HepG2 (cell line): Measurements from ENCODE around the gene ABCA3. TPM values are rescaled to one million over a fixed set of nuclear protein-coding genes. Genes with fewer than 3 reads are reported as not detected.

Experiments used
- ARNT2 ChIP-seq: sonication (generic); formaldehyde crosslinking; IDR thresholded peaks from 2 replicates; pipeline ENCODE4 v1.8.0; 2022; ENCODE audit warnings: mild to moderate bottlenecking, low read depth, missing genetic modification reagents, moderate library complexity
- CBFB ChIP-seq: sonication (generic); formaldehyde crosslinking; IDR thresholded peaks from 2 replicates; pipeline ENCODE4 v1.4.0; 2020; ENCODE audit warnings: missing genetic modification reagents
- CEBPB ChIP-seq: IDR thresholded peaks from 2 replicates; pipeline ENCODE4 v1.6.1; 2011; ENCODE audit warnings: low read depth, low read length, improper control_type of control experiment, borderline replicate concordance
- EED ChIP-seq: sonication (generic); formaldehyde crosslinking; IDR thresholded peaks from 2 replicates; pipeline ENCODE4 v1.5.0; 2020; ENCODE audit warnings: mild to moderate bottlenecking, missing genetic modification reagents
- FOXM1 ChIP-seq: sonication (generic); formaldehyde crosslinking; IDR thresholded peaks from 2 replicates; pipeline ENCODE4 v1.5.0; 2020; ENCODE audit warnings: missing genetic modification reagents
- KAT7 ChIP-seq: IDR thresholded peaks from 2 replicates; pipeline ENCODE4 v1.6.1; 2018; ENCODE audit warnings: borderline replicate concordance, missing compliant biosample characterization
- MAF1 ChIP-seq: sonication (generic); formaldehyde crosslinking; IDR thresholded peaks from 2 replicates; pipeline ENCODE4 v1.5.0; 2020; ENCODE audit warnings: missing genetic modification reagents, borderline replicate concordance
- MIER2 ChIP-seq: IDR thresholded peaks from 2 replicates; pipeline ENCODE4 v1.6.1; 2016; ENCODE audit warnings: missing biosample characterization, missing genetic modification reagents
- MTERF4 ChIP-seq: sonication (generic); formaldehyde crosslinking; IDR thresholded peaks from 2 replicates; pipeline ENCODE4 v1.8.0; 2023; ENCODE audit warnings: mild to moderate bottlenecking, missing genetic modification reagents
- POLR2AphosphoS2 ChIP-seq: IDR thresholded peaks from 2 replicates; pipeline ENCODE4 v1.6.1; 2011; ENCODE audit warnings: low read depth, low read length, improper control_type of control experiment
- RXRB ChIP-seq: IDR thresholded peaks from 2 replicates; pipeline ENCODE4 v1.6.1; 2016; ENCODE audit warnings: borderline replicate concordance, missing genetic modification reagents, missing compliant biosample characterization
- SAFB2 ChIP-seq: sonication (generic); formaldehyde crosslinking; IDR thresholded peaks from 2 replicates; pipeline ENCODE4 v1.5.1; 2020; ENCODE audit warnings: missing genetic modification reagents, low read depth, mild to moderate bottlenecking, borderline replicate concordance
- SATB2 ChIP-seq: sonication (generic); formaldehyde crosslinking; IDR thresholded peaks from 2 replicates; pipeline ENCODE4 v1.5.0; 2020; ENCODE audit warnings: missing genetic modification reagents
- SIX4 ChIP-seq: sonication (generic); formaldehyde crosslinking; IDR thresholded peaks from 2 replicates; pipeline ENCODE4 v1.4.0; 2020; ENCODE audit warnings: missing genetic modification reagents
- ZBTB42 ChIP-seq: sonication (generic); formaldehyde crosslinking; IDR thresholded peaks from 2 replicates; pipeline ENCODE4 v1.5.0; 2020; ENCODE audit warnings: mild to moderate bottlenecking, missing genetic modification reagents
- ZFP62 ChIP-seq: sonication (generic); formaldehyde crosslinking; IDR thresholded peaks from 2 replicates; pipeline ENCODE4 v1.4.0; 2020; ENCODE audit warnings: missing genetic modification reagents
- ZNF10 ChIP-seq: sonication (generic); formaldehyde crosslinking; IDR thresholded peaks from 2 replicates; pipeline ENCODE4 v1.4.0; 2020; ENCODE audit warnings: mild to moderate bottlenecking, low read depth, missing genetic modification reagents, borderline replicate concordance
- ZNF207 ChIP-seq: fragments of 450-650 bp; IDR thresholded peaks from 2 replicates; pipeline ENCODE4 v1.6.1; 2016; ENCODE audit warnings: antibody characterized with exemption, borderline replicate concordance
- ZNF333 ChIP-seq: sonication (generic); formaldehyde crosslinking; IDR thresholded peaks from 2 replicates; pipeline ENCODE4 v1.4.0; 2020; ENCODE audit warnings: mild to moderate bottlenecking, missing genetic modification reagents, borderline replicate concordance
- ZNF33B ChIP-seq: sonication (generic); formaldehyde crosslinking; IDR thresholded peaks from 2 replicates; pipeline ENCODE4 v1.5.1; 2020; ENCODE audit warnings: mild to moderate bottlenecking, missing genetic modification reagents
- ZNF569 ChIP-seq: sonication (generic); formaldehyde crosslinking; IDR thresholded peaks from 2 replicates; pipeline ENCODE4 v1.5.0; 2020; ENCODE audit warnings: mild to moderate bottlenecking, missing genetic modification reagents, moderate library complexity, borderline replicate concordance
- ZNF598 ChIP-seq: sonication (generic); formaldehyde crosslinking; IDR thresholded peaks from 2 replicates; pipeline ENCODE4 v1.5.1; 2020; ENCODE audit warnings: mild to moderate bottlenecking, missing genetic modification reagents, borderline replicate concordance
- ZNF629 ChIP-seq: sonication (generic); formaldehyde crosslinking; conservative IDR thresholded peaks from 2 replicates; pipeline ENCODE4 v1.5.0; 2020; ENCODE audit warnings: missing genetic modification reagents
- ZNF644 ChIP-seq: IDR thresholded peaks from 2 replicates; pipeline ENCODE4 v1.6.1; 2016; ENCODE audit warnings: low read depth
- ZNF75D ChIP-seq: sonication (generic); formaldehyde crosslinking; IDR thresholded peaks from 2 replicates; pipeline ENCODE4 v1.8.1; 2023; ENCODE audit warnings: missing genetic modification reagents, mild to moderate bottlenecking, borderline replicate concordance
- ZNF773 ChIP-seq: sonication (generic); formaldehyde crosslinking; IDR thresholded peaks from 2 replicates; pipeline ENCODE4 v1.4.0; 2020; ENCODE audit warnings: missing genetic modification reagents, borderline replicate concordance
- ZSCAN22 ChIP-seq: sonication (generic); formaldehyde crosslinking; IDR thresholded peaks from 2 replicates; pipeline ENCODE4 v1.4.0; 2020; ENCODE audit warnings: mild to moderate bottlenecking, missing genetic modification reagents
- polyA plus RNA-seq, 8 experiments: library from polyadenylated mRNA; depleted of rRNA in 3 of 8; stranded (reverse) in 7 of 8; unstranded in 1 of 8; fragments of >200 nt; fragmentation: Illumina TruSeq in 4 of 8; extraction: Trizol in 4 of 8; gene quantifications; 2 replicates each; pipeline versions ENCODE4 v1.2.1 to v1.2.3, GENCODE V29; 2011 to 2016; ENCODE audit warnings: low read depth in 4 of 8, missing spikeins in 1 of 8, mixed read lengths in 1 of 8; ENCODE audit not compliant: insufficient read depth in 1 of 8
- total RNA-seq, 5 experiments: library from RNA; depleted of rRNA; stranded (reverse); fragments of >200 nt; fragmentation: Illumina TruSeq; extraction: Trizol; gene quantifications; 2 replicates each; pipeline ENCODE4 v1.2.3, GENCODE V29; 2016; ENCODE audit warnings: low read depth in 1 of 5
- TF ChIP-seq, protein P1 (sequence below): sonication (generic); formaldehyde crosslinking; IDR thresholded peaks from 2 replicates; pipeline ENCODE4 v1.8.1; 2022; ENCODE audit warnings: low read depth, mild to moderate bottlenecking, missing genetic modification reagents

Gene ABCA3
- total and polyA plus RNA-seq, 2 of the 13 experiments (the other 11 are each of a cell fraction or from before 2014, with no cell fraction given), result 0.60 to 1.5 TPM

DNA sequence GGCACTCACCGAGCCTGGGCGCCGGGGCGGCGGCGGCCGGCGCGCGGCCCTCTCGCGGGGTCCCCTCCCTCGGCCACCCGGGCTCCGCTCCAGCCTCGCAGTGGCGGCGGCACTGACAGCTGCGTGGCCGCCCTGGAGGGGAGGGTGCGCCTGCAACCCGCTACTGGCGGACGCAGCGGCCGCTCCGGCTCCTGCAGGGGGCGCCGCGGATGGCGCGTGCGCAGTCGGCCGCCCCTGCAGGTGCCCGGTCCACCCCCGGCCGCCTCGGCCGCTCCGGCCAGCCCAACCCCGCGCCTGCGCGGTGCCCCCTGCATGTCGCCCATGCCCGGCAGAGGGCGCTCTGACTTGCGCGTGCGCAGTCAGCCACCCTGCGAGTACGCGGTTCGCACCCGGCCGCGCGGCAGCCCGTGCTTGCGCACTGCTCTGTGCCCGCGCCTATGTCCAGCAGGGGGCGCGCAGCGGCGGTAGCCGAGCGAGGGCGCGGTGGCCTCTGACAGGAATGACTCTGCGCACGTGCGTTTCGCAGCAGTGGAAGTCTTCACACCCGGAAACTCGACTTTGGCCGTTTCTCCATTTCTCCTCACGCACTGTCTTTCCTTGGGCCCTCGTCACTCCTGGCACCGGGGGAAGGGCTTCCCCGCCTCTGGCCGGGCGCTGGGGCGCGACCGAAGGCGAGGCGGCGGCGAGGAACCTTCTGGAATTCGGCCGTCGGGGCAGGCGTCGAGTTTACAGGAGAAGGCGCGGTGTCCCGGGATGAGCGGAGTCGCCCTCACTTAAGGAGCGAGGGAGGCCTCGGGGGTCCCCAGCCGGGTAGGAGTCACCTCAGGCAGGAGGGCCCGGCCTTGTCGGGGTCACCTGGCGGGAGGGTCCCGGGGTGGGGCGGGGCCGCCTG, at the start of gene ABCA3 (continued):
- TF ChIP-seq, protein P1, sequence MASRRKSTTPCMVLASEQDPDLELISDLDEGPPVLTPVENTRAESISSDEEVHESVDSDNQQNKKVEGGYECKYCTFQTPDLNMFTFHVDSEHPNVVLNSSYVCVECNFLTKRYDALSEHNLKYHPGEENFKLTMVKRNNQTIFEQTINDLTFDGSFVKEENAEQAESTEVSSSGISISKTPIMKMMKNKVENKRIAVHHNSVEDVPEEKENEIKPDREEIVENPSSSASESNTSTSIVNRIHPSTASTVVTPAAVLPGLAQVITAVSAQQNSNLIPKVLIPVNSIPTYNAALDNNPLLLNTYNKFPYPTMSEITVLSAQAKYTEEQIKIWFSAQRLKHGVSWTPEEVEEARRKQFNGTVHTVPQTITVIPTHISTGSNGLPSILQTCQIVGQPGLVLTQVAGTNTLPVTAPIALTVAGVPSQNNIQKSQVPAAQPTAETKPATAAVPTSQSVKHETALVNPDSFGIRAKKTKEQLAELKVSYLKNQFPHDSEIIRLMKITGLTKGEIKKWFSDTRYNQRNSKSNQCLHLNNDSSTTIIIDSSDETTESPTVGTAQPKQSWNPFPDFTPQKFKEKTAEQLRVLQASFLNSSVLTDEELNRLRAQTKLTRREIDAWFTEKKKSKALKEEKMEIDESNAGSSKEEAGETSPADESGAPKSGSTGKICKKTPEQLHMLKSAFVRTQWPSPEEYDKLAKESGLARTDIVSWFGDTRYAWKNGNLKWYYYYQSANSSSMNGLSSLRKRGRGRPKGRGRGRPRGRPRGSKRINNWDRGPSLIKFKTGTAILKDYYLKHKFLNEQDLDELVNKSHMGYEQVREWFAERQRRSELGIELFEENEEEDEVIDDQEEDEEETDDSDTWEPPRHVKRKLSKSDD (CRISPR knock-in tag), result peak; percentile 97
- TF ChIP-seq CBFB (CRISPR knock-in tag), result peak; percentile 86
- no peak for TF ChIP-seq POLR2AphosphoS2
- no peak; the same call in 1 of the 2 replicates for TF ChIP-seq ZNF75D (CRISPR knock-in tag)
- TF ChIP-seq ZNF569 (CRISPR knock-in tag), result no peak; the same call in 1 of the 2 replicates
- peak; percentile 98 for TF ChIP-seq SATB2 (CRISPR knock-in tag)
- TF ChIP-seq ZSCAN22 (CRISPR knock-in tag), result peak; percentile 76
- TF ChIP-seq ZNF773 (CRISPR knock-in tag), result peak; percentile 98
- TF ChIP-seq RXRB, result peak; percentile 80; the same call in 1 of the 2 replicates
- TF ChIP-seq ZNF33B, result peak; percentile 99
- peak; percentile 49; the same call in 1 of the 2 replicates for TF ChIP-seq ZNF629 (CRISPR knock-in tag)
- peak; percentile 84 for TF ChIP-seq EED (CRISPR knock-in tag)
- TF ChIP-seq CEBPB, result no peak
- TF ChIP-seq ZNF10 (CRISPR knock-in tag), result 0 out of 2 replicates have a peak, but pooled peaks have one; percentile 45
- peak; percentile 88 for TF ChIP-seq FOXM1
- TF ChIP-seq MIER2, result peak; percentile 81; the same call in 1 of the 2 replicates
- peak; percentile 98 for TF ChIP-seq ZNF333 (CRISPR knock-in tag)
- TF ChIP-seq ZNF598 (CRISPR knock-in tag), result peak; percentile 99
- TF ChIP-seq MAF1 (CRISPR knock-in tag), result peak; percentile 93; the same call in 1 of the 2 replicates
- no peak for TF ChIP-seq ZNF207
- TF ChIP-seq ZFP62 (CRISPR knock-in tag), result no peak
- peak; percentile 89 for TF ChIP-seq ZBTB42 (CRISPR knock-in tag)
- TF ChIP-seq MTERF4 (CRISPR knock-in tag), result 0 out of 2 replicates have a peak, but pooled peaks have one; percentile 24
- peak; percentile 93 for TF ChIP-seq SAFB2 (CRISPR knock-in tag)
- 0 out of 2 replicates have a peak, but pooled peaks have one; percentile 54 for TF ChIP-seq KAT7 (CRISPR knock-in tag)
- no peak for TF ChIP-seq ZNF644 (CRISPR knock-in tag)
- TF ChIP-seq SIX4 (CRISPR knock-in tag), result peak; percentile 45; the same call in 1 of the 2 replicates
- peak; percentile 99 for TF ChIP-seq ARNT2 (CRISPR knock-in tag)
